Ureter (tissue), 1 donor: Measurements from ENCODE around the gene FBRSL1. TPM values are rescaled to one million over a fixed set of nuclear protein-coding genes. Genes with fewer than 3 reads are reported as not detected.

ENCODE experiments used
- DNase-seq: peaks from one replicate; pipeline ENCODE4 v3.0.0-alpha.2; 2020; ENCODE audit warnings: low spot score
- total RNA-seq: library from RNA; stranded (reverse); gene quantifications from one replicate; pipeline ENCODE4 v1.2.4, GENCODE V29; 2023
- donor health status: DM: yes; HTN: yes; CAD: no.

Gene FBRSL1
- total RNA-seq, 1 donor from 2014 or later, result 68.7 TPM

DNA sequence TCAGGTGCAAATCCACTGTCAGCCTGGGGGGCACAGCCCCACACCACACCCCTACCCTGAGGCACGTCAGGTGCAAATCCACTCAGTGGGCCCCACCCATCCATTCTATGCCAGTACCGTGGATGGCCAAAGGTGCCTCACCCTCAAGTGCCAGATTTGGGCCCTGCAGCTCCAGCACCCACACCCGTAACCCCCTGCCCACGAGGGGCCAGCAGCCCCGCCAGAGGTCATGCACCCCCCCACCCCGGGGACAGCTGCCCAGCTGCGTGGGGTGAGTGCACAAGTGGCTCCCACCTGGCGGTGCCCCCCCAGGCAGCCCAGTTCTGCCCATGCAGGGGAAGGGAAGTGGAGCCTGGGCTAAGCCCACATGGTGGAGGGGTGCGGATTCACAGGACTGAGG, 51.2 kb downstream of the FBRSL1 start:
- DNase-seq, result no peak

DNA sequence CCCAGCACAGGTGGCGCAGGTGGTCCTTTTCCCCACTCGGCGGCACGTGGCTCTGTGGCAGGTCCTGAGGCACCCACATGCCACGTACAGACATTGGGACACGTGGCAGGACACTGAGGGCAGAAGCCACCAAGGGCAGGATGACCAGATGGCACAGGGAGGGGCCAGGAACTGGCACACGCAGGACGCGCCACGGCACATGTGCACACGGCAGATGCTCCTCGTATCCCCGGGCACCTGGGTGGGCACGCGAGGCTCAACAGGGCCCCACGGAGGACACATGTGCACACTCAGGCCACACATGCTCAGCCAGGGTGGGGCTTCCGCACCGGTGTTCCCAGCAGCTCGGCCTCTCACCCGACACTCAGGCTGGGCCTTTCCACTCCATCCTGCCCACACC, 52.0 kb downstream of the FBRSL1 start:
- no peak for DNase-seq

DNA sequence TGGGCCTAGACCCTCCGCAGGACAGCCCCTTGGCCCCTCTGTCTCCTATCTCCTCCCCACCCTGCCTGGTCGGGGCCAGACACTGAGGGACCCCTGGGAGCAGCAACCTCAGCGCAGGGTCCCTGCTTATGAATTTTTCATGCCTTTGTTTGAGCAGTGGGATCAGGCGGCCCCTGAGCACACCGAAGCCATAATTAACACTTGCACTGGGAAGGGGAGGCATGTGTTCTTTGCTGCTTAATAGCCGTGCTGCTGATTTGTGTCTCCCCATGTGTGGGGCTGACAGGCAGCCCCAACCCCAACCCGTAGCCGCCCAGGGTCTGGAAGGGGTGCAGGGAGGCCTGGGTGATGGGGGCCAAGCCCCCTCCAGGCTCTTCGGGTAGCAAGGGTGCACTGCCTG, 52.7 kb downstream of the FBRSL1 start:
- no peak for DNase-seq

DNA sequence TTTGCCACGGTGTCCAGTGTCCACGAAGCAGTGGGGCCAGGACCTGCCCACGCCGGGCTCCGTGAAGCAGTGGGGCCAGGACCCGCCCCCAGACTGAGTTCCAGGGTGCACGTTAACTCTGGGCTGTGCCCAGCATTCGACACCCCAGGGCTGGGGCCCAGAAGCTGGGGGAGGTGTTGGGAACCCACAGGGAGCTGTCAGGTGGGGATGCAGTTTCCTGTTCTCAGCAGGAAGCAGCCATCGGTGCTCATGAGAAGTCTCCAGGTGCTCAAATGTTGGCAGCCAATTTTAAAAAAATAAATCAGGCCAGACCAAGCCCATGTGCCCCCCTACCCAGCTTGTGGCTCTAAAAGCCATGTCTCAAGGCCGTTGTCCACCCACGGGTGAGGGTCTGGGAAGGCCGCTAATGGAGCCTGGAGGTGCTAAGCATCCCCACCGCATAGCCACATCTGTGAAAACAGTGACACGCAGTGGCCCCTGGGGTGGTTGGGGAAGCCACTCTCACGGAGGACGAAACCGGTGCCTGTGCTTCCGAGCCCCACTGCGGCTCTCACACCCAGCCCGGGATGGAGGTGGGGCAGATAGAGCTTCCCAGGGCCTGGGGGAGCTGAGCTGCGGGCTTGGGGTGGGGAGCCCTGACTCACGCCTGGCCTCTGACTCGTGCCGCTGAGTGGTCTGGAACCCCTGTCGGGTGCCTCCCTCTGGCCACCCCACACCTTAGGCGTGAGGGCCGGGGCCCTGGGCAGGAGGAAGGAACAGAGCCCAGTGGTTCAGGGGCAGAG, 53.5 kb downstream of the FBRSL1 start:
- no peak for DNase-seq

DNA sequence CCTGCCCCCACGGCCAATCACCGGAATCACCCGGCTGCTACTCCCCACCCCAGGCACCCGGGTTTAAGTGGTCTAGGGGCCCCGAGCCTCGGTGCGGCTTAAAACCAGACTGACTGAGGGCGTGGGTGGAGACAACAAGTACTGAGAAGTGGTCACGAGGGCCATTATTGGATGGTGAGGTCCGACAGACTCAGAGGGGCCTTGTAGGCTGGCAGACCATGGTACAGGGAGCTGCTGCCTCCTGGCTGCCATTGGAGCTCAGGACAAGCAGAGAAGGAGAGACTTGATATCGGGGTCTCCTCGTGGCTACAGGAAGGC, 54.1 kb downstream of the FBRSL1 start:
- DNase-seq, result no peak

DNA sequence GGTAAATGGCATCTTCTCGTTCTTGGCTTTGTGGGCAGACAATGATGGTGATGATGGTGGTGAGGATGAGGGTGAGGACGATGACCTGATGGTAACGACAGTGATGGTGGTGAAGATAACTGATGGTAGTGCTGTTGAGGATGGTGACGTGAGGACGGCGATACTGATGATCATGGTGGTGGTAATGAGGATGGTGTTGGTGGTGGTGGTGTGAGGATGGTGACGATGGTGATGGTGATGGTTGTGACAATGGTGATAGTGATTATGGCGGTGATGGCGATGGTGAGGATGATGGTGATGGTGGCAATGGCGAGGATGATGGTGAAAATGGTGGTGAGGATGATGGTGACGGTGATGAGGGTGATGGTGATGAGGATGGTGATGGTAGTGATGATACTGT, 54.5 kb downstream of the FBRSL1 start:
- no peak for DNase-seq

DNA sequence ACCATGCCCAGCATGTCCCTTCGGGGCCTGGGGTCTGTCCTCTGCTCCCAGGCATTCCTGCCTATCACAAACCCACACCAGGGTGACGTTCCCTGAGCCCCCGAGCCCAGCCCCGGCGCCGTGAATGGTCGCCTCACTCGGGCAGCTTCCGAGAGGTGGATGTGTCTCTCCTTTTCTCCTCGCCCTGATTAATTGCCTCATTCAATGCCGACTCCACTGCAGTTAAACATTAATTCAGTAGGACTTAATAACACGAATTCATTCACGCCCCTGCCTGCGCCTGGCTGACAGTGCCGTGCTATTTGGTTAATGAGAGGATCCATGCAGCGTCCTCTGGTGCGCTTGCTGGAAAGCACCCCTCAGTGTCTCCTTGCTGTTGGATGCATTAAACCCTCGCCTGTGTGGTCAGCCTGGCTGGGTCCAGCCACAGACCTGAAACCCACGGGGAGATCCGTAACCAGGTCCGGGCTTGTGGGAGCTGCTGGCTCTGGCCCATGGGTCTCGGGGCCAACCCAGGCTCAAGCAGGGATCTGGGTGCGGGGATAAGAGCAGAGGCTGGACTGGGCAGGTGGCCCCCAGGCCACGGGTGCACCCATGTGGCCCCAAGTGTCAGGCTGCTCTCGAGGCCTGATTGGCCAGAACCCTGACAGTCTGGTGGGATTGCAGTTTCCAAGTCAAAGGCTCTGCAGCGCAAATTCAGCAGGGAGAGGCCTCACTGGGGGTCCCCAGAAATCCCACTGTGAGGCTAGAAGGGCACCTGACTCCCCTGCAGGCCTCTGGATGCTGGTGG, 55.4 kb downstream of the FBRSL1 start:
- no peak for DNase-seq

DNA sequence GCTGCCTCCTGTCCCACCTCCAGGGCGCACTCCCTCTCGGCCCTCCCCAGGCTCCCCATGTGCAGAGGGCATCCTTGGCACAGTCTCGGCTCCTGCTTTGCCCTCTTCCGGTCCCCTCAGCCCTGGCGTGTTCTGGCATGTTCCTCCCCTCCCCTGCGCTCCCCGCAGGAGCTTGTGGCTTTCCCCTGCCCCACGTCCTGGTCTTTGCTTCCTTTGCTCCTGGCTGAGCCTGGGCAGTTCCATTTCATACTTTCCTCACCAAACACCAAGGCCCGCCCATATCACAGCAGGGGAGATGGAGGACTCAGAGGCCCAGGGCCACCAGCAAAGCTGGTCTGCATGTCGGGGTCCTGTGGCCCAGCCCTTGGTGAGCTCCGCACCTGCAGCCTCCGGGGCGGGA, 56.0 kb downstream of the FBRSL1 start:
- DNase-seq, result peak; percentile 68

DNA sequence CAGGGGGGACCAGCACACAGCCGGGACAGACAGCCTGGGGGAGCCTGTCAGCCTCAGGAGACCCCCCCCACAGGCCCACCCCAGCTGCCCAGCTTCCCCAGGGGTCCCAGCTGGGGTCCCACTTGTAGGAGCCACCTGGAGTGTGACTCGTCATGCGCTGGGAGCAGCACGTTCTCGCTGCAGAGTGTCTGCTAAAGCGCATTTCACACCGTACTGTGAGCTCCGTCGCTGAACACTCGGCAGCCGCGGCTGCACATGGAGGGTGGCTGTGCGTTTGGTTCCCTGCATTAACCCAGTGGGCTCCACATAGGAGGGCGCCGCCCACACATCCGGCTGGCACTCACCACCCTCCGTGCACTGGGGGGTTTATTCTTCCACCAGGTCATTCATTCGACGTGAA, 56.7 kb downstream of the FBRSL1 start:
- no peak for DNase-seq

DNA sequence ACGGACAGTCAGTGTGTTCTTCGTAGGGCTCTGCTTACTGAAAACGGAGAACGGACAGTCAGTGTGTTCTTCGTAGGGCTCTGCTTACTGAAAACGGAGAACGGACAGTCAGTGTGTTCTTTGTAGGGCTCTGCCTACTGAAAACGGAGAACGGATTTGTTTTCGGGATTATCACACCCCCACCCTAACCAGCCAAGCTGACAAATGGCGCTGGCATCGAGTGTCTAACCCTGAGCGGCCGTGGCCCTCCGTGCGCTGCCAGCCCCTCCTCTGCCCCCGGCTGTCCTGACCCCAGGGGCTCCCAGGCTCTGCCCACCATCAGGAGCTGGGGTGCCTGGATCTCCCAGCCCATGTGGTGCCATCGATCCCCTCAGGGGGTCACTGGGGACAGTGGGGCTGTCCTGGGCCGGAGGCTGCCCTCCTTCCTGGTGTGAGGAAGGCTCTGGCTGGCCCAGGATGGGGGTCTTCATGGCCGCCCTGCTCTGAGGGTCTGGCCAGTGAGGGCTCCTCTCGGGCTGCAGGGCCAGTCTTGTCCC, 57.3 kb downstream of the FBRSL1 start:
- no peak for DNase-seq

DNA sequence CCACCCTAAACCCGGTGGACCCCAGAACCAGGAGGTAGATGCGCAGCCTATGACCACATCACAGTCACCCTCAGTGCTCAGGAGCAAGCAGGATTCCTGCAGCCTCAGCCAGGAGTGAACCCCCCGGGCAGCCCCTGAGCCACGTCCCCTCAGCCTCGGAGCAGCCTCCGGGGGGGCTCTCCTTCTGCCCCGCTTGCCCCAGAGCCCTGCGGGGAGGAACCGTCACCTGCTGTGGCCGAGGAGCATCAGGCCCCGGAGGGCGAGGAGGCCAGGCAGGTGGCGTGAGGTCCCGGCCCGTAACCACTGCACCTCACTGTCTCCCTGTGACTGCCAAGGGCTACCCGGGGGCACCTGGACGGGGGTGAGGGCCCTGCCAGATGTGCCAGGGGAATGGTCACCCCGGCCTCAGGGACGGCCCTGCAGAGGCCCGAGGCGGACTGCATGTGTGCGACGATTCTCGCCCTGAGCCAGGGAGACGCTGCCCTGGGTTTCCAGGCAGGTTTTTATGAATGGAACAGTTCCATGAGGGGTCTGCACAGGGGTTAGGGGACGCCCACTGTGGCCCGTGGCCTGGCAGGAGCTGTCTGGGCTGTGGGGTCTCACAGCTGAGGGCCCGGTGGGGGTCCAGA, 58.6 kb downstream of the FBRSL1 start:
- DNase-seq, result no peak

DNA sequence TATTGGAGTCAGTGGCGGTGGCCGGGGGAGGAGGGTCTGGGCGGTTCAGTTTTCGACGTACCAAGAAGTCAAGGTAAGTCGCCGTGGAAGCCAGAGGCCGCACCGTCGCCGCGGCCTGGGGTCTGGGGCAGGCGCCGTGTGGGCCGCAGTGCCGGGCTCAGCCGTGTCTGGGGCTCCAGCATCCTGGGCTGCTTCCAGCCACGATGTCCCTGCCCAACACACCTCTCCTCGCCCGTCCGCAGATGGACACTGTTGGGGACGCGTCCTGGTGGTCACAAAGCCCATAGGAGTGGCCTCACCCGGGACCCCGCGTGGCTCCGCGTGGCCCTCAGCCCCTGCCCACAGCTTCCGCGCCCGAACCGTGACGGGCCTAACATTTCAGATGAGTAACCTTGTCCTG, 59.1 kb downstream of the FBRSL1 start:
- no peak for DNase-seq

DNA sequence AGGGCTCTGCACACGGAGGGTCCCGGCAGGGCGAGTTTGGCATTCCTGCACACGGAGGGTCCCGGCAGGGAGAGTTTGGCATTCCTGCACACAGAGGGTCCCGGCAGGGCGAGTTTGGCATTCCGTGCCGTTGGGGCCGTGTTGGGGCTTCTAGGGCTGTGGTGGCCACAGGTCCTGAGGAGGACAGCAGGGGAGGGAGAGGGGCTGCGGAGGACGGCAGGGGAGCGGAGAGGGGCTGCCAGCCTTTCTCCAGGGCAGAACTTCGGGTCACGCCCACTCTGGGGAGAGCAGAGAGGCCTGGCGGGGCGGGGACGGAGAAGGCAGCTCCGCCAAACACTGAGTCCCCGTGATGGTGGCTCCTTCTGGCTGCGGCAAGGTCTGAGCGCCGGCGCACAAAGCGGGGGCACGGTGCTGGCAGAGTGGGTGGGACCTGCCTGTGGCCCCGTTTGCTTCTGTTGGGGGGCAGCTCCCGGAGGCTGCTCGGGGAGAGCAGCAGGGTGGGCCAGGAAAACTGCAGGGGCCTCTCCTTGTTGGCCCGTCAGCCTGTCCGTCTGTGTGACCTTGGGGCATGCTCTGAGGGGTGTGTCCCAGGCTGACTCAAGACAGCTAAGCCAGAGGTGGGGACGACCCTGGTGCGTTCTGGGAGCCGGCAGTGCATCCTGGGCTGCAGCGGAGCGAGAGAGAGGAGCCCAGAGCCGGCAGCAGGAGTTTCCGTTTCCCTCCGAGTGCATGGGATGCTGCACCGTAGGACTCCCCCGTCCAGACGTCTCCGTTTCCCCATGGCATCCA, 60.3 kb downstream of the FBRSL1 start:
- DNase-seq, result no peak

DNA sequence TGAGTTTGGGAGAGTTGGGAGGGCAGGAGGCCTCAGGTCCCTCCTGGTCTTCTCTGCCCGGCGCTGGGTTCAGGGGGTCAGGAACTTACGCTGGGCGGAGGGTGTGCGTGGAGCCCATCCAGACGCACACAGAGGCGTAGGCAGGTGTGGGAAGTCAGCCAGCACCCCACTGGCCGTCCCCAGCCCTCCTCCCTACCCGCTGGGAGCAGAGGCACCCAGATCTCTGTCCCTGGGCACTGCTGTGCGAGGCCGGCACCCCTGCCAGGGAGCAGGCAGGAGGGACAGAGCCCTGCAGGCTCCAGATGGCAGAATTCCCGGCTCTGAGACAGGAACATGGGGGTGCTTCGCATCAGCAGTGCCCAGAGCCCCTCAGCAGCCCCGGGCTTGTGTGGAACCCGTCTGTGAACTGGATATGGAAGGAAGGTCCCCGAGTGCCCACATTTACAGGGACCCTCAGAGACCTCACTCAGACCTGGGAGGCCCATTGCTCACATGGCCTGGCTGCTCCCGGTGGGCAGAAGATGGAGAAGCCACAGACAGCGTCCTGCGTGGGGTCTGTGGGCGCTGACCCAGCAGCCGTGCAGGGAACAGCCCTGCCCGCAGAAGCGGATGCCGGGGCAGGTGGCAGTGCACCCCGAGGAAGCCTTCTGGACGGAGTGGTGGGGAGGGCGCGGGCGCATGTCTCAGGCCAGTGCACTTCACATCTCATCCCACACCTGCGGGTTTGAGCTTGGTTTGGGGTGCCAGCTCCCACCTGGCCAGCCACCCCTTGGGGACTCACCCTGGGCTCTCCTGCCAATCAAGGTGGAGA, 61.1 kb downstream of the FBRSL1 start:
- DNase-seq, result no peak

DNA sequence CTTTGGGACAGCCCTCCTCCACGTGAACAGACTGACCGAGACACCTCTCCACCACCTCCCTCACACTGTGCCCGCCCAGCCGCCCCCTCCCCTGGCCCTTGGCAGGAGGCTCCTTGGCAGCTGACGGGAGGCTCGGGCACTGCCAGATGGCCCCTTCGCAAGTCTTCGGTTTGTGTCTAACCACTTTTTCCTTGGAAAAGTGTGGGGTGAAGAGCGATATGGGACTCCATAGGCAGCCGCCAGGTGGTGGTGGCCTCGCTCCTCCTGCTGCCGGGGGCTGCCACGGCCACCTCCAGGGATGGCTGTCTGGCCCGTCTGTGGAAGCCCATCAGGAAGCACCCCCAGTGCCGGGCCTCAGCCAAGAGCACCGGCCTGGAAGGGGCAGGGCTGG, 61.7 kb downstream of the FBRSL1 start:
- no peak for DNase-seq

DNA sequence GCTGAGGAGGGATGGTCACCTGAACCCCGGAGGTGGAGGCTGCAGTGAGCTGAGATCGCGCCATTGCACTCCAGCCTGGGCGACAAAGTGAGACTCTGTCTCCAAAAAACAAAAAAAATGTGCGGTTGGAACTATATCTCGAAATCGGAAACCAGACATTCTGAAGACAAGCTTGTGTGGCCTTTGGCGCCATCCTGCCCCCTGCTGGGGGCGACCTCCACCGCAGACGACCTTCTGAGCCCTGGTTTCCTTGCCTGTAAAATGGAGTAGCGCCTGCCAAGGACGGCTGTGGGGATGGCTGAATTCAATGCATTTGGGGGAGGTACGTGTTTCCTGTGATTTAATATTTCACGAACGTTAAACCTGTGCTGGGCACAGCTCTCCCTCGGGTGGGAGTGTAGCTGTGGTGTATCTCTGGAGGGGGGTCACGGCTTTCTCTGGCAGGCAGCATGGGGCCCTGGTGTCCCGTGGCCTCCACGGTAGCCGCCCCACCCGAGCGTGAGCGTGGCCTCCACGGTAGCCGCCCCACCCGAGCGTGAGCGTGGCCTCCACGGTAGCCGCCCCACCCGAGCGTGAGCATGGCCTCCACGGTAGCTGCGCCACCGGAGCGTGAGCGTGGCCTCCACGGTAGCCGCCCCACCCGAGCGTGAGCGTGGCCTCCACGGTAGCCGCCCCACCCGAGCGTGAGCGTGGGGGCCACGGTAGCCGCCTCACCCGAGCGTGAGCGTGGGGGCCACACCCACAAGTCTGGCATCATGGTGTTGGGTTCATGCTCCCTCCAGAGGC, 65.1 kb downstream of the FBRSL1 start:
- no peak for DNase-seq

DNA sequence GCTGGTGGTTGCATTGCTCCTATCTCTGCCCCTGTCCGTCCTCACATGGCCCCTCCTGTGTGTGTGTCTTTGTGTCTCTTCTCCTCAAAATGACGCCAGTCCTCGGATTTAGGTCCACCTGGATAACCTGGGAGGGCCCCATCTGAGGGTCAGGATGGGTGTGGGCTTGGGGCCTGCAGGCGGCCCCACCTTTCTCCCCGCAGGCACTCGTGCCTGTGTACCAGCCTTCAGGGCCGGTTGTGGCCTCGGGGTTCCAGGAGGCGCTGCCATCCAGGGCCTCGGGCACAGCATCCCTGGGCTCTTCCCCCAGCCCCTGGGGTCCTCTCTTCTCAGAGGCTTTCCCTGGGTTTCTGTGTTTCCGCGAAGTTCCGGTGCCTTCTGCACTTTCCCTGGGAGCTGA, 65.7 kb downstream of the FBRSL1 start:
- DNase-seq, result no peak

DNA sequence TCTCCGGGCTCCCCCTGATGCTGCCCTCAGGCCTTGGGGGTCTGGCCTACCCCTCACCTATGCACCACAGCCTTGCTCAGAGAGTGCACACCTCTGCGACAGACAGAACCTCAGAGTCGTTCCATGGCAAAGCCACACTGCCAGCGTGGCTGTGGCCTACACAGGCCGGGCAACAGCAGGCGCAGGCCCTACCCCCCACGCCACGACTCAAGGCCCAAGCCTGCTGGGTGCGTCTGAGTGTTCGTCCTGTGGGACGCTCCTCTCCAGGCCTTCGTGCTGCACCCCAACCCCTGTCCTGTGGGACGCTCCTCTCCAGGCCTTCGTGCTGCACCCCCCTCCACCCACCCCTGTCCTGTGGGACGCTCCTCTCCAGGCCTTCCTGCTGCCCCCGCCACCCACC, 66.3 kb downstream of the FBRSL1 start:
- DNase-seq, result no peak

DNA sequence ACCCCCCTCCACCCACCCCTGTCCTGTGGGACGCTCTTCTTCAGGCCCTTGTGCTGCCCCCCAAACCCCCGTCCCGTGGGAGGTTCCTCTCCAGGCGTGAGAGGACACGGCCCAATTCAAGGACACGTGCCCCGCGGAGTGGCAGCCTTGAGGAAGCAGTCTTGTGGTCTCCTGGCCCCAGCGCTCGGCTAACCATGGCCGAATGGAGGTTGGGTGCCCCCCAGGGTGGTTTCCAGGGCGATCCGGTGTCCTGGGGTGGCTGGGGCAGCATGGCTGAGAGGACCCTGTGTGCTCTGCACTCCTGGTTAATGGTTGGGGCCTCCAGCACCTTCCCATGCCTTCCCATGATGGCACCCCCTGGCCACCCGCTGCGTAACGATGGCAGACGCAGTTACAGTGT, 66.8 kb downstream of the FBRSL1 start:
- no peak for DNase-seq

DNA sequence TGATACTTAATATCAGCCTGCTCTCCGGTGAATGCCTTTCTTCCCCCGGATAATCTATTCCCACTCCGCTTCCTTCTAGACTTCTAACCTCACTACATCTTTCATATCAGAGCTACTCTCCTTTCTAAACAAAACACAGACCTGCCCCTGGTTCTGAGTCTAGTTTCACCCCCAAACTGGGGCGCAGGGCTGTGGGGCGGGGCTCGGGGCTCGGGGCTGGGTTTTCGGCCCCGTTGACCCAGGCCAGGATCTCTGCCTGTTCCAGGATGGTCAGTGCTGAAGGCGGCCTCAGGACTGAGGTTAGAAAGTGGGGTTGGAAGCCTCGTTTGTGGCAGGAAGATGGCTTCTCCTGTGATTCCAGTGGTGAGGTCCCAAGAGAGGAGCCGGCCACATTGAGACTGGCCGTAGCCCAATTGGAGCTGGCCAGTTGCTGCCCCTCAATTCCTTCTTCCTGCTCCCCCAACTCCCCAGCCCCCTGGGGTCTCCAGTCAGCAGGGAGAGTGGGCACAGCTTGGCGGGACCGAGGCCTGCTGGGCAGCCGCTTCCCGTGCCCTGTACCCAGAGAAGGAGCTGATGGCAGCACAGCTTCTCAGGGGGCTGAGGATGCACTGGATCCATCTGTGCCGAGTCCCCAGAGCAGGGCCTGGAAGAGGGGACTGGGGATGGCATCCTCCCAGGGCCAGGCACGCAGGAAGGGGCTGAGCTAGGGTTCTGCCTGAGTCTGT, 67.5 kb downstream of the FBRSL1 start:
- DNase-seq, result no peak
